Activated naive CD8-positive, alpha-beta T cell treated with anti-CD3 and anti-CD28 coated beads, Interleukin-2, amount 50 U/mL, for 24 hours (primary cell): ENCODE measurements around the gene C1orf216.
"Not testable (repeated sequence)": the region's sequence is repeated elsewhere in the genome, so short reads cannot be mapped to it uniquely, and the experiment has no call there.

Experiments used
- ATAC-seq: fragments of 150-1000 bp; cut with Tn5 transposase; one replicate; pipeline ENCODE4 v1.10.0; 2021
- DNase-seq: peaks from one replicate; pipeline ENCODE4 v3.0.0; 2021
- H3K27ac Mint-ChIP-seq: one replicate; pipeline ENCODE4 v1.8.0; 2021; ENCODE audit warnings: mild to moderate bottlenecking, mixed read lengths
- H3K27me3 Mint-ChIP-seq: one replicate; pipeline ENCODE4 v1.8.0; 2021; ENCODE audit warnings: mixed read lengths
- H3K36me3 Mint-ChIP-seq: one replicate; pipeline ENCODE4 v1.8.0; 2021; ENCODE audit warnings: low read depth, mixed read lengths
- H3K4me1 Mint-ChIP-seq: one replicate; pipeline ENCODE4 v1.8.0; 2021; ENCODE audit warnings: mixed read lengths
- H3K4me3 Mint-ChIP-seq: one replicate; pipeline ENCODE4 v1.8.0; 2021; ENCODE audit warnings: mild to moderate bottlenecking, moderate library complexity, mixed read lengths
- H3K9me3 Mint-ChIP-seq: one replicate; pipeline ENCODE4 v1.8.0; 2021; ENCODE audit warnings: mixed read lengths

The C1orf216 gene

GRCh38 chr1:35715568-35716002, 3.1 kb downstream of the C1orf216 start:
- ATAC-seq (peak; percentile 45), DNase-seq (peak; percentile 86)
- Mint-ChIP-seq H3K9me3 (no peaks in the 10 kb centered on the region), H3K27ac (no peak overlapping the region), H3K27me3 (no peaks in the 10 kb centered on the region), H3K4me3 (peak overlapping the region; percentile 45), H3K4me1 (peaks cover 29% of the 10 kb centered on the region), H3K36me3 (peaks cover 20% of the 10 kb centered on the region)

GRCh38 chr1:35714921-35715567, 3.6 kb downstream of the C1orf216 start:
- peaks cover 3% of the 10 kb centered on the region for H3K27me3 Mint-ChIP-seq
- DNase-seq (no peak), ATAC-seq (no peak)
- H3K9me3 Mint-ChIP-seq: no peaks in the 10 kb centered on the region
- peak overlapping the region; percentile 5 for H3K27ac Mint-ChIP-seq
- H3K4me1 Mint-ChIP-seq: peaks cover 29% of the 10 kb centered on the region
- peaks cover 22% of the 10 kb centered on the region for H3K36me3 Mint-ChIP-seq
- H3K4me3 Mint-ChIP-seq: peak overlapping the region; percentile 3

GRCh38 chr1:35711098-35711497, 7.6 kb downstream of the C1orf216 start:
- ATAC-seq, DNase-seq, H3K27ac Mint-ChIP-seq, H3K4me3 Mint-ChIP-seq, H3K9me3 Mint-ChIP-seq: not testable (repeated sequence)
- Mint-ChIP-seq H3K36me3 (peaks cover 17% of the 10 kb centered on the region), H3K27me3 (peaks cover 31% of the 10 kb centered on the region), H3K4me1 (peaks cover 27% of the 10 kb centered on the region)

GRCh38 chr1:35708952-35709351, 9.7 kb downstream of the C1orf216 start:
- H3K9me3 Mint-ChIP-seq: no peaks in the 10 kb centered on the region
- peaks cover 19% of the 10 kb centered on the region for H3K4me1 Mint-ChIP-seq
- DNase-seq (no peak), ATAC-seq (no peak)
- H3K4me3 Mint-ChIP-seq: peak overlapping the region; percentile 29
- H3K36me3 Mint-ChIP-seq: peaks cover 7% of the 10 kb centered on the region
- H3K27ac Mint-ChIP-seq: no peak overlapping the region
- H3K27me3 Mint-ChIP-seq: peaks cover 46% of the 10 kb centered on the region

GRCh38 chr1:35708441-35708921, 10.2 kb downstream of the C1orf216 start:
- Mint-ChIP-seq H3K27ac (no peak overlapping the region), H3K36me3 (peaks cover 4% of the 10 kb centered on the region), H3K4me3 (peak overlapping the region; percentile 29), H3K9me3 (no peaks in the 10 kb centered on the region), H3K4me1 (peaks cover 19% of the 10 kb centered on the region), H3K27me3 (peaks cover 46% of the 10 kb centered on the region)
- ATAC-seq (peak; percentile 51), DNase-seq (peak; percentile 20)

GRCh38 chr1:35707601-35708440, 10.9 kb downstream of the C1orf216 start:
- peaks cover 3% of the 10 kb centered on the region for H3K36me3 Mint-ChIP-seq
- DNase-seq (peak; percentile 23), ATAC-seq (peak; percentile 37)
- H3K9me3 Mint-ChIP-seq: no peaks in the 10 kb centered on the region
- peaks cover 49% of the 10 kb centered on the region for H3K27me3 Mint-ChIP-seq
- H3K4me1 Mint-ChIP-seq: peaks cover 19% of the 10 kb centered on the region
- H3K4me3 Mint-ChIP-seq: peak overlapping the region; percentile 72
- no peak overlapping the region for H3K27ac Mint-ChIP-seq

GRCh38 chr1:35706846-35707600, 11.7 kb downstream of the C1orf216 start:
- Mint-ChIP-seq H3K36me3 (peaks cover 3% of the 10 kb centered on the region), H3K4me3 (peak overlapping the region; percentile 72), H3K27me3 (peaks cover 53% of the 10 kb centered on the region), H3K9me3 (no peaks in the 10 kb centered on the region), H3K27ac (no peak overlapping the region), H3K4me1 (peaks cover 19% of the 10 kb centered on the region)
- DNase-seq: peak; percentile 12
- peak; percentile 7 for ATAC-seq

- DNase-seq: no peak
- H3K4me1 Mint-ChIP-seq: peaks cover 9% of the 10 kb centered on the region
- peaks cover 70% of the 10 kb centered on the region for H3K27me3 Mint-ChIP-seq
- H3K9me3 Mint-ChIP-seq: no peaks in the 10 kb centered on the region
- H3K27ac Mint-ChIP-seq: no peak overlapping the region
- ATAC-seq: no peak
- no peak overlapping the region for H3K4me3 Mint-ChIP-seq
- peaks cover 1% of the 10 kb centered on the region for H3K36me3 Mint-ChIP-seq
Observed at GRCh38 chr1:35702508-35702907, 16.2 kb downstream of the C1orf216 start.

GRCh38 chr1:35699152-35699551, 19.5 kb downstream of the C1orf216 start:
- not testable (repeated sequence) for H3K9me3 Mint-ChIP-seq, H3K4me1 Mint-ChIP-seq, H3K36me3 Mint-ChIP-seq, ATAC-seq, H3K27ac Mint-ChIP-seq, DNase-seq, H3K4me3 Mint-ChIP-seq
- peaks cover 52% of the 10 kb centered on the region for H3K27me3 Mint-ChIP-seq

- DNase-seq: no peak
- no peak for ATAC-seq
- H3K36me3 Mint-ChIP-seq: no peaks in the 10 kb centered on the region
- no peaks in the 10 kb centered on the region for H3K4me1 Mint-ChIP-seq
- no peak overlapping the region for H3K27ac Mint-ChIP-seq
- peaks cover 16% of the 10 kb centered on the region for H3K27me3 Mint-ChIP-seq
- no peak overlapping the region for H3K4me3 Mint-ChIP-seq
- H3K9me3 Mint-ChIP-seq: no peaks in the 10 kb centered on the region
Observed at GRCh38 chr1:35692317-35692716, 26.4 kb downstream of the C1orf216 start.

GRCh38 chr1:35691571-35692220, 27.0 kb downstream of the C1orf216 start:
- Mint-ChIP-seq H3K27me3 (peaks cover 19% of the 10 kb centered on the region), H3K9me3 (no peaks in the 10 kb centered on the region), H3K4me1 (no peaks in the 10 kb centered on the region), H3K36me3 (no peaks in the 10 kb centered on the region), H3K27ac (no peak overlapping the region), H3K4me3 (no peak overlapping the region)
- DNase-seq (no peak), ATAC-seq (no peak)

- H3K27ac Mint-ChIP-seq: no peak overlapping the region
- no peaks in the 10 kb centered on the region for H3K4me1 Mint-ChIP-seq
Observed at GRCh38 chr1:35691080-35691479, 27.6 kb downstream of the C1orf216 start.

GRCh38 chr1:35690103-35690502, 28.6 kb downstream of the C1orf216 start:
- not testable (repeated sequence) for H3K4me3 Mint-ChIP-seq, H3K36me3 Mint-ChIP-seq, ATAC-seq, H3K27ac Mint-ChIP-seq, H3K4me1 Mint-ChIP-seq, DNase-seq, H3K9me3 Mint-ChIP-seq
- peaks cover 19% of the 10 kb centered on the region for H3K27me3 Mint-ChIP-seq

More at GRCh38 chr1:35691080-35691479, 27.6 kb downstream of the C1orf216 start:
- DNase-seq (no peak), ATAC-seq (no peak)
- H3K4me3 Mint-ChIP-seq: no peak overlapping the region
- H3K36me3 Mint-ChIP-seq: no peaks in the 10 kb centered on the region
- no peaks in the 10 kb centered on the region for H3K9me3 Mint-ChIP-seq
- H3K27me3 Mint-ChIP-seq: peaks cover 21% of the 10 kb centered on the region

GRCh38 chr1:35688161-35688560, 30.5 kb downstream of the C1orf216 start:
- H3K9me3 Mint-ChIP-seq: no peaks in the 10 kb centered on the region
- H3K27ac Mint-ChIP-seq: no peak overlapping the region
- H3K27me3 Mint-ChIP-seq: peaks cover 21% of the 10 kb centered on the region
- DNase-seq (no peak), ATAC-seq (no peak)
- no peaks in the 10 kb centered on the region for H3K36me3 Mint-ChIP-seq
- no peak overlapping the region for H3K4me3 Mint-ChIP-seq
- no peaks in the 10 kb centered on the region for H3K4me1 Mint-ChIP-seq
